Endometrium (tissue), 2 donors: ENCODE results near the gene TOP1.
"Not testable (repeated sequence)": the region's sequence is repeated elsewhere in the genome, so short reads cannot be mapped to it uniquely, and the experiment has no call there.

Source experiments
- FAIRE-seq: peaks from 2 replicates; lab custom pipeline; 2012; peaks lifted over from hg19 to GRCh38; lab: Jason Lieb, UNC
- donor health status: control.
- donor health status: control.

TOP1 gene

GRCh38 chr20:41094353-41095055 lies 65.9 kb downstream of the TOP1 start:
- FAIRE-seq = no peak

- peak; percentile 70 for FAIRE-seq
These were observed 66.7 kb downstream of the TOP1 start for GRCh38 chr20:41095110-41095969.

DNA sequence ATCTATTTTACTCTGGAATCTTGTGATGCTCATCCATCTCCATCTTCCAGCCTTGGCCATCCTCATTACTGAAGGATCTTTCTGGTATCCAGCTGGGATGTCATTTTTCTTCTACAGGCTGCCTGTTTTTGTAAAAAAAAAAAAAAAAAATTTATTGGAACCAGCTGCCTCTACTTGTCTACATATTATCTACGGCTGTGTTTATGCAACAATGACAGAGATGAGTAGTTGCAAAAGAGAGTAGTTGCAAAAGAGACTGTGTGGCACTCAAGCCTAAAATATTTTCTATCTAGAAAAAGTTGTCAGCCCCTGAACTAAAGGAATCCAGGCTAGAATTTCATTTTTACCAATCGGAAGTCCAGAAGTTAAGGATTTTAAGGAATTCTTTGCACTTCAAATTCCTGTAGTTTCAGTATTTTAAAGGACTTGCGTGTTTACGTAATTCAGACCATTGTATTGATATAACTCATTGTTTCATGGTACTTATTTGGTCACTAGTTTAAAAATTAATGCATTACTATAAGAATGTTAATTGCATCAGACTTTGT lies 70.2 kb downstream of the TOP1 start:
- FAIRE-seq = no peak

GRCh38 chr20:41100001-41100480 lies 71.4 kb downstream of the TOP1 start:
- FAIRE-seq = no peak

GRCh38 chr20:41101660-41102059 lies 73.0 kb downstream of the TOP1 start:
- no peak for FAIRE-seq

- FAIRE-seq = no peak
These were observed 79.9 kb downstream of the TOP1 start for GRCh38 chr20:41108531-41108930.

DNA sequence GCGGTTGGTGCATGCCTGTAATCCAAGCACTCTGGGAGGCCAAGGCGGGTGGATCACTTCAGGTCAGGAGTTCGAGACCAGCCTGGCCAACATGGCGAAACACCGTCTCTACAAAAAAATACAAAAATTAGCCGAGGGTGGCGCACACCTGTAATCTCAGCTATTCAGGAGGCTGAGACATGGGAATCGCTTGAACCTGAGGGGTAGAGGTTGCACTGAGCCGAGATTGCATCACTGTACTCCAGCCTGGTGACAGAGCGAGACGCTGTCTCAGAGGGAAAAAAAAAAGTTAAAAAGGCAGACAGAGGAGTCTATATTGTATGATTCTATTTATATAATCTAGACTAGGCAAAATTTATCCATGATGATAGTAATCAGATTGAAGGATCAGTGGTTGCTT lies 81.4 kb downstream of the TOP1 start:
- no peak for FAIRE-seq

GRCh38 chr20:41110930-41111577 lies 82.4 kb downstream of the TOP1 start:
- no peak for FAIRE-seq

DNA sequence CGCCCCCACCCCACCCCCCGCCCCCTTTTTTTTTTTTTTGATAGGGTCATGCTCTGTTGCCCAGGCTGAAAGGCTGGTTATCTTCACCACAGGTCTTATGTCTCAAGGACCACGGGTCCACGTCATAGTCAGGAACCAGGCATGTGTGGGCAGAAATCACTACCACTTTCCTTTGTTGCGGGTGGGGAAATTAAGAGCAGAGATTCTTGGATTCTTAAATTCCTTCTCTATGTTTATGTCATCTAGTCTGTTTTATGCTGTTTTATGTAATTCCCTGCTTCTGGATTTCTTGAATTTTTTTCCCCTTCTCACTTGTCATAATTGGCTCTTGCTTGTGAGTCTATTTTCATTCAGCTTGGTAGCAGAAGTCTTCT lies 82.9 kb downstream of the TOP1 start:
- FAIRE-seq = no peak

DNA sequence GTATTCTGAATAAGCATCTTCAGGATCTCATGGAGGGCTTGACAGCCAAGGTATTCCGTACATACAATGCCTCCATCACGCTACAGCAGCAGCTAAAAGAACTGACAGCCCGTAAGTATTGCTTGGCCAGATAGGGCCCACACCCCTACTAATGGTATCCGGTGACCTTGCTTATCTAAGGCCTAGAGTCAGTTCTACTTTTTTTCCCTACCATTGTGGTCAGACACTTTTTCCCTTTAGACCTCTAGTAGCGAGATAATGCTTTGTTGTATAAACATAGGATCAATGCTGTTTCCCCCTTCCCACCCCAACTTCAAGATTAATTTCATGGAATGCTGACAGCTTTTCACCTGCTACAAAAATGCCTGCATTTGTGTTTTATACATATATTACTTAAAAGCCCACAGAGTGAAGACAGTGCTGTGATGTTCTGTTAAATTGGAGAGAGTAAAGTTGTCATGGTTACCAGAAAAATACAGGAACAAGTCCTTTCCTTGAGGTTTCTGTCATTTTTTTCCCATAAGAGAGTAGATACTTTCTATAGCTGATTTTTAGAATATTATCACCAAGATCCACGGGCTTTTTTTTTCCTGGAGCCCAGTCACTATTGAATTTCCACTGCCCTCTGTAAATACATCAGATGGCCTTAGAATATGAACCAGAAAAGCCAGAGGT lies 87.8 kb downstream of the TOP1 start:
- no peak for FAIRE-seq

GRCh38 chr20:41118159-41118558 lies 89.5 kb downstream of the TOP1 start:
- FAIRE-seq = not testable (repeated sequence)

DNA sequence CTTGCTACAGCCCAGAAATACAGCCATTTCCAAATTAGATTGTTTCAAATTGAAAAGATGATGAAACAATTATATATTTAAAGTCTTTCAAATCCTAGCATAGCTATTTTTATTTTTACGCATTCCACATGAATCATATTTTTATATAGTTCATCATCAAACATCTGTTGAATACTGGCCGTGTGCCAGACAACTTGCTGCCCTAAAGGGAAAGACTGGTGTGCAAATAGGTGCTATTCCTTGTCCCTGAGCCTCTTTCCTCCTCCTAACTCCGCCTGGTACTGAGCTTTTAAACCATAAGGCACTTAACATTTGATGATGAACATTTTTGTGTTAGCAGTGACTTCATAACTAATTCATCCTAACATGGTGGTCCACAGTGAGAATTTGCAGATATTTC lies 90.0 kb downstream of the TOP1 start:
- no peak for FAIRE-seq

- FAIRE-seq = no peak
These were observed 91.3 kb downstream of the TOP1 start for GRCh38 chr20:41119614-41120561.

DNA sequence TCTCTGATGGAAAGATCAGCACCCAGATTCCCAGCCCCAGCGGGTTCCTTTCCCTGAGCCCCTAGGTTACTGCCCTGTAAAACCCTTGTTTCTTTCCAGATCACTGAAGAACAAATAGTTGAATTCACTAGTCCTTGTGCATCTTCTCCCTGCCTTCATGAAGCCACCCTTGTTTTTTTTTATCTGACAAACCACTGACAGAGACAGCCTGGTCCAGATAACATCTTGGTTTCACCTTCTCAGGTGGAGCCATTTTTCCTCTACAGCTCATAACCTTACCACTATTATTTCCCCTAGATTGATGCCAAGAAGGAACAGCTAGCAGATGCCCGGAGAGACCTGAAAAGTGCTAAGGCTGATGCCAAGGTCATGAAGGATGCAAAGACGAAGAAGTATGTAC lies 92.8 kb downstream of the TOP1 start:
- no peak for FAIRE-seq

DNA sequence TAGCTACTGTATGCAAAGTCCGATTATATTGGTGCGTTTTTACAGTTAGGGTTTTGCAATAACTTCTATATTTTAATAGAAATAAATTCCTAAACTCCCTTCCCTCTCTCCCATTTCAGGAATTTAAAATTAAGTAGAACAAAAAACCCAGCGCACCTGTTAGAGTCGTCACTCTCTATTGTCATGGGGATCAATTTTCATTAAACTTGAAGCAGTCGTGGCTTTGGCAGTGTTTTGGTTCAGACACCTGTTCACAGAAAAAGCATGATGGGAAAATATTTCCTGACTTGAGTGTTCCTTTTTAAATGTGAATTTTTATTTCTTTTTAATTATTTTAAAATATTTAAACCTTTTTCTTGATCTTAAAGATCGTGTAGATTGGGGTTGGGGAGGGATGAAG lies 95.0 kb downstream of the TOP1 start:
- no peak for FAIRE-seq

DNA sequence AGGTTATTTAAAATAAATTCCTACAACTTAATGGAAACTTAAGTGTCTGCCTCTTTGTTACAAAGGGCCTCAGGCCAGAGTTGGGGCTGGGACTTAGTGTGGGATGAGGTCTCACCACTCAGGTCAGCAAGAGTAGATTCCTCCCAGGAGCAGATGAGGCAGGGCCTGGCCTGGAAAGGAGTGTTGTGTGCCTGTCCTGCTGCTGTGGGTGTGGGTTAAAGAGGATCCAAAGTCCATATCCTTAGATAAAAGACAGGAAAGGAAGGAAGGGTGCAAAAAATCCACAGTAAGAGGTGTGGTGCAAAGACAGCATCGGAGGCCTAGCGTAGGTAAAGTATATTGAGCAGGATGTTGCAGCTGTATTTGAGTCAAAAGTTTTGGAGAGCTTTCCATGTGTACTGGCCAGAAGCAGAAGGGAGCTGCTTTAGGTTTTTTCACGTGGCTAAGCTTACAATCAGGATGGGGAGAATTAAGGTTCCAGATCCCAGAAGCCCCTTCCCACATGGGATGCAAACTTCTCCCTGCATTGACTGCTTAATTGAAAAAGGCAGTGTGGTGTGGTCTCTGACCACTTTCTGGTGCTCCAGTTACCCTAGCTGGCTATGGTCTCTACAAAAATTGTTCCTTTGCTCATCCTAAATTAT lies 96.0 kb downstream of the TOP1 start:
- FAIRE-seq = no peak

- FAIRE-seq = no peak
These were observed 97.2 kb downstream of the TOP1 start for GRCh38 chr20:41125530-41126457.

DNA sequence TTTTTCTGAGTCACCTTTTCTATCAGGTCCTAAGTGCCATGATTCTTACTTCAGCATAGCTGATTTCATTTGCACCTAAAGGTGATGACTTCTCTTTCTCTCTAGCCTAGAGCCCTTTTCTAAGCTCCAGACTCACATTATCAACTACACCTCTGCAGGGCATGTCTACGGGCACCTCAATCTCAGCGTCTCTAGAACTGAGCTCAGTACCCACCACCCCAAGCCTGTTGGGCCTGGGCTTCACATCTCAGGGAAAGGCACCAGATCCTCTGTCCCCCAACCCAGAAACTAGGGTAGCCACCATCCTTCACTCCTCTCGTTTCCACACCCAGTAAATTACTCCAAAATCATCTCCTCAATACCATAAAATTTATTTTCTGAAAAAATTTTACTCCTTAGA lies 98.1 kb downstream of the TOP1 start:
- no peak for FAIRE-seq

DNA sequence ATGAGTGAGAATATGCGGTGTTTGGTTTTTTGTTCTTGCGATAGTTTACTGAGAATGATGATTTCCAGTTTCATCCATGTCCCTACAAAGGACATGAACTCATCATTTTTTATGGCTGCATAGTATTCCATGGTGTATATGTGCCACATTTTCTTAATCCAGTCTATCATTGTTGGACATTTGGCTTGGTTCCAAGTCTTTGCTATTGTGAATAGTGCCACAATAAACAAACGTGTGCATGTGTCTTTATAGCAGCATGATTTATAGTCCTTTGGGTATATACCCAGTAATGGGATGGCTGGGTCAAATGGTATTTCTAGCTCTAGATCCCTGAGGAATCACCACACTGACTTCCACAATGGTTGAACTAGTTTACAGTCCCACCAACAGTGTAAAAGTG lies 99.7 kb downstream of the TOP1 start:
- not testable (repeated sequence) for FAIRE-seq
